ENCODE data around the gene EGR2.

EGR2 gene

GRCh38 chr10:62778125-62778524 is 38.0 kb downstream of the EGR2 start:
- in situ Hi-C loops (cut with HindIII; ENCODE audit: low pct_unique_long_range_greater_than_20kb, low sequenced_read_pairs), result no loop called here
- DNase-seq (ENCODE audit: low read depth in 1 of 2, low spot score in 1 of 2), result no peak
- no peak for TF ChIP-seq JUND (IDR thresholded peaks at IDR 0.05; ENCODE audit: low read depth)

GRCh38 chr10:62772186-62772974 is 43.8 kb downstream of the EGR2 start:
- in situ Hi-C loops (cut with HindIII; ENCODE audit: low pct_unique_long_range_greater_than_20kb, low sequenced_read_pairs), result no loop called here
- TF ChIP-seq JUND (IDR thresholded peaks at IDR 0.05; ENCODE audit: low read depth), result no peak
- no peak for DNase-seq (ENCODE audit: low read depth in 1 of 2, low spot score in 1 of 2)

DNA sequence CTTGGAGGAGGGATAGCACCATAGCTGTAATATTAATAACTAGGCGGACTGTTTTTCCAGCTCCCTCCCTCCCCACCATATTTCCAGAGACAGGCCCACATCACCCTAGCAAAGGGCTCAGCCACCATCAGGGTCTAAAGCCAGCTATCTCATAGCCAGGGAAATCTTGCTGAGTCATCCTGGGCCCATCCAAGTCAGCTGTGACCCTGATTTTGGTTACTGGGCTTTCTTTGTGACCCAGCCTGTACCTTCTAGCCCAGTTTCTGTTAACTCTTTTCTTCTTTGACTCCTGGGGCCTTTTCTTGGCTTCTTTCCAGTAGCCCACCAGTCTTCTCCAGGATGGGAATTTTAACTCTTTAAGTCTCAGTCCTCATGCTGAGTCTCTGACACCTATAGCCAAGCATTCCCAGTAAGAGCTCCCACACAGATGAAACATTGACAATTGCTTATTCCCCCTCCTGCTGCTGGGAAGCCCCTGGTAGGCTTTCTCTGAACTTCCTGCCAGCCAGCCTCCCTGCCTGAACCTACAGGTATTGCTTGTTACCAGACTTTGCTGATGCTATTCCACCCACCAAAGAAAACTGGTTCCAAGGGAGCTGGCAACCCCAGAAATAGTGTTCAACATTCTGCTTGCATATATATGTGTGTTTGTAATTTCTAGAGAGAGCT is 46.5 kb downstream of the EGR2 start:
- in situ Hi-C loops (cut with HindIII; ENCODE audit: low pct_unique_long_range_greater_than_20kb, low sequenced_read_pairs), result no loop called here
- no peak for DNase-seq (ENCODE audit: low read depth in 1 of 2, low spot score in 1 of 2)
- TF ChIP-seq JUND (IDR thresholded peaks at IDR 0.05; ENCODE audit: low read depth), result no peak

- DNase-seq (ENCODE audit: low read depth in 1 of 2, low spot score in 1 of 2), result no peak
- TF ChIP-seq JUND (IDR thresholded peaks at IDR 0.05; ENCODE audit: low read depth), result no peak
- in situ Hi-C loops (cut with HindIII; ENCODE audit: low pct_unique_long_range_greater_than_20kb, low sequenced_read_pairs), result no loop called here
Observed at GRCh38 chr10:62766386-62766785, 49.8 kb downstream of the EGR2 start.

DNA sequence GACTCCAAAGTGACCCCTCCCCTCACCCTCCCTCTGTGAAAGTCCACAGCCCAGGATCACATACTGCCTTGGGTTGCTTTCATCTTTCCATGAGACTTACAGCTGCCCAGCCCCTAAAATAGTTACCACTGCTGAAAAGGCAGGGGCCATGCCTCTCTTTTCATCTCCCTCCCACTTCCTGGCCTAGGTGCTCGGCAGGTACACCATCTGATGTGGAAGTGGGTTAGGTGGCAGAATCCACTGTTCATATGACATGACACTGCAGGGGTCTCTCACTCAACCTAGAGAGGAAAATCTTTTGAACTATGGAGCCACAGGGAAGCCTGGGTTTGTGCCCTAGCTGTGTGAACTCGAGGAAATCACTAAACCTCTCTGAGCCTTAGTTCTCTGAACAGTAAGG is 50.4 kb downstream of the EGR2 start:
- no peak for TF ChIP-seq JUND (IDR thresholded peaks at IDR 0.05; ENCODE audit: low read depth)
- no peak for DNase-seq (ENCODE audit: low read depth in 1 of 2, low spot score in 1 of 2)
- in situ Hi-C loops (cut with HindIII; ENCODE audit: low pct_unique_long_range_greater_than_20kb, low sequenced_read_pairs), result no loop called here

DNA sequence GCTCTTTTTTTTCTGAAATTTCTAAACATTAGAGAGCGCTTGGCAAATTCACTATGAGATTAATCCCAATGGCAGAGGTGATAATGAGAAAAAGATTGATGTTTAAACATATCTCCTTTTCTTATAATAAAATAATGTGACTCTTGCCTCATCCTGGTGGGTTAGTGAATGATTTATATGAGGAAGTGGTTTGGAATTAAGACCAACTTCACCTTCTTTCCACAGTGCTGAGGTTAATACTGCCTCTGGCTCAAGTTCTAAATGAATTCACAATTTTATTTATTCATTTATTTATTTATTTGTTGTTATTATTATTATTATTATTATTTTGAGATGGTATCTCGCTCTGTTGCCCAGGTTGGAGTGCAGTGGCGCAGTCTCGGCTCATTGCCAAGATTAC is 52.2 kb downstream of the EGR2 start:
- TF ChIP-seq JUND (IDR thresholded peaks at IDR 0.05; ENCODE audit: low read depth), result no peak
- no peak for DNase-seq (ENCODE audit: low read depth in 1 of 2, low spot score in 1 of 2)
- in situ Hi-C loops (cut with HindIII; ENCODE audit: low pct_unique_long_range_greater_than_20kb, low sequenced_read_pairs), result no loop called here

DNA sequence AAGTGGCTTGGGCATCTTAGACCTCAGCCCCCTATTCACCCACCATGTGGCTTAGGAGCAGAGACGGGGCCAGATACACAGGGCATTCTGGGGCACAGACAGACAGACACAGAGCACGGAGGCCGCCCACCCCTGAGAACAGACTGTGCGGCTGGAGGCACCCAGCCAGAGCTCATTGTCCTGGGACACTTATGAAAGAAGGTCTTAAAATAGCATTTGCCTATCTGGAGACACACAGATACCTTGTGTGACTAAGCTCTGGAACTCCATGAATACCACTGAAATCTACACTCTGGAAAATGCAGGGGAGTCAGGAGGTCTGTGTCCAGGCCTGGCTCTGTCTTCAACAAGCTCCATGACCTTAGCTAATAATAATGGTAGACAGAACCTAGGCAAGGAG is 53.0 kb downstream of the EGR2 start:
- no peak for TF ChIP-seq JUND (IDR thresholded peaks at IDR 0.05; ENCODE audit: low read depth)
- in situ Hi-C loops (cut with HindIII; ENCODE audit: low pct_unique_long_range_greater_than_20kb, low sequenced_read_pairs), result no loop called here
- no peak for DNase-seq (ENCODE audit: low read depth in 1 of 2, low spot score in 1 of 2)

Data from T47D (cell line).